ENCODE data around the gene SIPA1L3.

SIPA1L3 gene

DNA sequence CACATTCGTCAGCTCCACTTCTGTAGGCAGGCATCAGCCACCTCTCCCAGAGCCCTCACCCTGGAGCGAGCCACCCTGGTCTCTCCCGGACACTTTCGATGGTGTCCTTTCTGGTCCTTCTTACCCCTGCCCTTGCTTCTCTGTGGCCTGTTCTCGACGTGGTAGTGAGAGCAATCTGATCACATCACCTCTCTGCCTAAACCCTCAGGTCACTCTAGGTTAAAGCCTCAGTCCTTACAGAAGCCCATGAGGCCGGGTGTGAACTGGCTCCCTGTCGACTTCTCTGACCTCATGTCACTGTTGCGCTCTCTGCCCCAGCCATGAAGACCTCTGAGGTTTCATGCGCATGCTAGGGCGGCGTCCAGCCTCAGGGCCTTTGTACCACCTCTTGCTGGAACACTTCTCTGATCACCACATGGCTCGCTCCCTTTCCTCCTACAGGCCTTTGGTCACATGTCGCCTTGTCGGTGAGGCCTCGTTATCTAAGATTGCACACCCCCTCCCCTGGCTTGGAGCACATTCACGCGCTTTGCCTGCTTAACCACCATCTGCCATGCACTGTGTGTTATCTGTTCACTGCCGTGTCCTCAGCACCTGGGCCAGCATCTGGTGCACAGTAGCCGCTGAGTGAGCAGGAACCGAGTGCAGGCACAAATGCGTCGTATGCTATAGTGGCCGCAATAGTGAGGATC is 215.5 kb downstream of the SIPA1L3 start:
- DNase-seq = no peak

DNA sequence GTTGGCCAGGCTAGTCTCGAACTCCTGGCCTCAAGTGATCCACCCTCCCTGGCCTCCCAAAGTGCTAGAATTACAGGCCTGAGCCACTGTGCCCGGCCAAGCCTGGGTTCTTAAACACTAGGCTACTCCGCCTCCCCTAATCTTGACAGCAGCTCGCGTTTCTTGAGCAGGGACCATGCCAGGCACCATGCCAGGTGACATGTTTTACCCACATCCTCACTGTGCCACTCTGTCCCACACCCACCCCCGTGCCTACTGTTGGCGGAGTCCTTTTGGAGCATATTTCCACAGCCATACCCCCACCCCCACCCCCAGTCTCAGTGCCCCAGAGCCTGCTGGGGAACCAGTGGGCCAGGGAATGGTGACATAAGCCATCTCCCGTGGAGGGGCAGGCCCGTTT is 218.2 kb downstream of the SIPA1L3 start:
- no peak for DNase-seq

DNA sequence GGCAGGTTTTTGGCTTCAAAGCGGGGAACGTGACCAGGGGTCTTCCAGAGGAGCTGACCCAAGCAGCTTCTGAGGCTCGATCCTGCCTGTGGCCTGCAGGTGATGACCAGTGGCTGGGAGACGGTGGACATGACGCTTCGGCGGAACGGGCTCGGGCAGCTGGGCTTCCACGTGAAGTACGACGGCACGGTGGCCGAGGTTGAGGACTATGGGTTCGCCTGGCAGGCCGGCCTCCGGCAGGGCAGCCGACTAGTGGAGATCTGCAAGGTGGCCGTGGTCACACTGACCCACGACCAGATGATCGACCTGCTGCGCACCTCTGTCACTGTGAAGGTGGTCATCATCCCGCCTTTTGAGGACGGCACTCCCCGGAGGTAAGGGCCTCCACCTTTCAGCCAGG is 223.4 kb downstream of the SIPA1L3 start:
- no peak for DNase-seq

DNA sequence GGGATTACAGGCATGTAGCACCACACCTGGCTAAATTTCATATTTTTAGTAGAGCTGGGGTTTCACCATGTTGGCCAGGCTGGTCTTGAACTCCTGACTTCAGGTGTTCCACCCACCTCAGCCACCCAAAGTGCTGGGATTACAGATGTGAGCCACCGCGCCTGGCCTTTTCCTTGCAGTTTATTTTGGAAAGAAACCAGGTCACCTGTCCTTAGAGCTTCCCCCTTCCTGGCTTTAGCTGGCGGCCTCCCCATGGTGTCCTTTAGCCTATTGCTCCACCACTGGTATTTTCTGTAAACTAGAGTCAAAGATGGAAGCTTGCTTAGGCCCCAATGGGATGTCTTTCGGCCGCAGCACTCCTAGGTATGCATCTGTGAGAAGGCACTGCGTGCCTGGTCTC is 225.8 kb downstream of the SIPA1L3 start:
- DNase-seq = no peak

DNA sequence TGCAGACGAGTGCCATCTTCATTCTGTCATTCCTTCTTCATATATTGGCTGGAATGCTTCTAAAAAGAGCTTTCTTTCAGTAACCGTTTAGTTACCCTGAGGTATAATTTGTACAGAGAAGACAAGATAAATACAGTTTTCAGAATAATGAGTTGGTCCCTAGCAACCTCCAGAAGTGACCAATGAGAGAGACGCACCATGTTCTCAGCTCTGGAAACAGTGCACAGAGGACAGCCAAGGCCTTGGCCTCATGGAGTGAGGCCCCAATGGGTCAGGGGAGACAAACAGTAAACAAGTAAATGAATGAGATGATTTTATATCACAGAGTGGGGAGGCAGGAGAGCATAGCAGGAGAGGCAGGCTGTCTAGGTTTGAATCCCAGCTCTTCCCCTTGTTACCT is 226.3 kb downstream of the SIPA1L3 start:
- DNase-seq = no peak

DNA sequence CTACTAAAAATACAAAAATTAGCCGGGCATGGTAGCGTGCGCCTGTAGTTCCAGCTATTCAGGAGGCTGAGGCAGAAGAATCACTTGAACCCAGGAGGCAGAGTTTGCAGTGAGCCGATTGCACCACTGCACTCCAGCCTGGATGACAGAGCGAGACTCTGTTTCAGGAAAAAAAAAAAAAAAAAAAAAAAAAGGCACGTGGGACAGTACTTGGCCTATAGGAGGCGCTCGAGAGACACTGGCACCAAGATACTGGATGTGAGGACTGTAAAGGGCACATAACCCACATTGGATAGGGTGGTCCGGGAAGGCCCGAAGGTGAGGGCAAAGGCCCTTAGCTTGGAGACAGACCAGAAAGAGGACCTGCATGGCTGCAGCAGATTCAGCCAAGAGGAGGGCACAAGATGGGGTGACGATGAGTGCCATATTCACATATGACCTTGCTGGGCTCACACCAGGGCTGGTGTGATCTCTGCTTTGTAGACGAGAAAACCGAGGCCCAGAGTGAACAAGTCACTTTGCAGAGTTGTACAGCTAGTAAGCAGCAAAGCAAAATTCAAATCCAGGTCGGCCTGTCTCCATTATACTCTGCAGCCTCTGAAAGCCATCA is 227.6 kb downstream of the SIPA1L3 start:
- DNase-seq = peak; percentile 26

DNA sequence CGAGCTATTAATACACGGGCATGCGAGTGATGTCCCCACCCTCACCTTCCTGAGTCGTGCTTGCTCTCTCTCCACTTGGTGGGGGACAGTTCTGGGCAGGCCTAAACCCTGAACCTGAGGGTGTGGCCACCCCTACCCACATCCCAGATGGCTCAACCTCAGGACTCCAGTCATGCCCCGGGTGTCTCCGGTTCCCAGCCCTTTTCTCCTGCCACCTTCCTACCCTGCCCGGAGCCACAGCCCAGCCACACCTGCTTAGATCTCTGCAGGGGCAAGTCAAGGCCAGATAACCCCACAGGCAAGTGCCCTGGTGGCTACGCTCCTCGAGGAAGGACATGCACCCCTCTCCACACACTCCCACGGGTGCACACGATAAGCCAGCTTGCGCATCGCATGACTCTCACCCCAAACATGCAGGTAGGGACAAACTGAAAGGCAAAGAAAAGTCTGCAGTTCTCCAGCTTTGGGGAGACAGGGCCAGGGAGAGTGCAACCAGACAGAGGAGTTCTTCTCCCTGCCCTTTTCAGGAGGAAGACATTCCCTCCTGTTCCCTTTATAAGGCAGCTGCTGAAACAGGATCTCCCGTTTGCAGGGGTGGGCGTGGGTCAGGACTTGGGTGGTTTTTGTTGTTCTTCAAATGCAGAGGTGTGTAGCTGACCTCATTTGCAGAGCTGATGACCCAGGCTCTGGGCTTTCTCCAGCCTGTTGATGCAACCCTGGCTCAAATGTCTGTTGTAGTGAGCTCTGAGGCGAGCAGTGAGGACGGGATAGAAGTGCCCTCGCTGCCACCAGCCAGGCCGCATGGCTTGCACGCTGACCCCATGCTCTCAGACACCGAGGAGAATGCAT is 228.4 kb downstream of the SIPA1L3 start:
- no peak for DNase-seq

DNA sequence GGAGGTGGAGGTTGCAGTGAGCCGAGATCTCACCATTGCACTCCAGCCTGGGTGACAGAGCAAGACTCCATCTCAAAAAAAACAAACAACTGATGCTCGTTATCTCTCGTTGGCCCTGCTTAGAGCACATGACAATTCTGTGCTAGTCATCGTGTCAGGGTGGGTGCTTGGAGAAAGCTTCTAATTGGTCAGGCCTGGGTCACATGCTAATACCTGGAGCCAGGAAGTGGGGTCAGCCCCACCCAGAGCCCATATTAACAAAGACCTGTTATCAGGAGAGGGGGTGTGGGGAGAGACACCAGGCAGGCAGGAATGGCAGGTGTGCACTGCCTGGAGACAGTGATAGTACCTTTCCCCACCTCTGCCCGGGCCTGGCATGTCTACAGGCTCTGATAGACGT is 232.1 kb downstream of the SIPA1L3 start:
- no peak for DNase-seq

DNA sequence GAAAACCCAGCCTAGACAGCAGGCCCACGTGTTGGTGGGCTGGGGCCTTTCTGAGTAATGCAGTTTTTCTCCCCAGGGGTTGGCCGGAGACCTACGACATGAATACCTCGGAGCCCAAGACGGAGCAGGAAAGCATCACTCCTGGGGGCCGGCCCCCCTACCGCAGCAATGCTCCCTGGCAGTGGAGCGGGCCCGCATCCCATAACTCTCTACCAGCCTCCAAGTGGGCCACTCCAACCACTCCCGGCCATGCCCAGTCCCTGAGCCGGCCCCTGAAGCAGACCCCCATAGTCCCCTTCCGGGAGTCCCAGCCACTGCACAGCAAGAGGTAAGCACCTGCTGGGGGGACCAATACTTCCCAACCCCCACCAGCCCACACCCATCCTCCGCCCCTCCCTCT is 234.1 kb downstream of the SIPA1L3 start:
- DNase-seq = no peak

DNA sequence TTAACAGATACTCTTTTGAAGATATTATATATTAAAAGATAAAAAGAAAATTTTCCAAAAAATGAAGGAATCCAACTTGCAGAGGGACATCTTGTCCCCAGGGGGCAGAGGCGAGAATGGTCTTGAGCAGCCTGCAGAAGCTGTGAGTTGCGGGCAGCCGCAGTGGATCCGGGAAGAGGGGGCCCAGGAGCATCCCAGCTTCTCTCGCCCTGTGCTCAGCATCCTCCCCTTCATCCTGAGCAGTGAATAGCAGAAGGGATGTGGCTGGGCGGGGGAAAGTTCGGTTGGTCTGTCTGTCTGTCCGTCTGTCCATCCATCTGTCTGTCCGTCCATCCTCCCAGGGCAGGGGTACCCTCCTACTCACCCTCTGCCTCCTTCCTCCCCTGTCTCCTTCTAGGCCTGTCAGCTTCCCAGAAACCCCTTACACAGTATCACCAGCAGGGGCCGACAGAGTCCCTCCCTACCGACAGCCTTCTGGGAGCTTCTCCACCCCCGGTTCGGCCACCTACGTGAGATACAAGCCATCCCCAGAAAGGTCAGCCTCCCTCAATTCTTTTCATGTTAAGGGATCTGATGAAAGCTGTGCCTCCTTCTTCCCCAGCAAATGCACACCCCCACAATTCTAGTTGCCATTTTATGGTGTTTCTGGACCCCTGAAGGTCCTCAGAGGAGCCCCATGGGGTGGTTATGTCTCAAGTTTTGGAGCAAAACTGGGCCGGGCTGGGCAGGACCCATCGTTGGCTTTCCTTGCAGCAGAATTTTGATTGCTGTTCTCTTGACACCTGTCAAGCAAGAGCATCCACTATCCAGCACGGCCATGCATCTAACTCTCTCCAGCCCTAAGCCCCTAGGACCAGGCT is 235.4 kb downstream of the SIPA1L3 start:
- DNase-seq = peak; percentile 26

DNA sequence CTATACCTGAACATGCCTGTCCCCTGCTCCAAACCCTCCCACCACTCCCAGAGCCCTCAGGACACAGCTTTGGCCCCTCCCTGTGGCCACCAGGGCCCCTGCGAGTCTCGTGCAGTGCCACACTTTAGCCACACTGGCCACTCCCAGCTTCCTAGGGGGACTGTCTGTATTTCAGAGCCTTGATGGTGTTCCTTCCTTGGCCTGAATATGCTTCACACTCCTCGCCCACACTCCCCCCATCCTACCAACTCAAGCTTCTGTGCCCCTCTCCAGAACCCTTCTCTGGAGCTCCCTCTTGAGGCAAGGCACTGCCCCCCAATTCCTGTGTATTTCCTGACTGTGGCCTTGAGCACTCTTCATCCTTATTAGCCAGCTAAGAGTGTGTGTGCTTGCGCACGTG is 236.8 kb downstream of the SIPA1L3 start:
- no peak for DNase-seq

DNA sequence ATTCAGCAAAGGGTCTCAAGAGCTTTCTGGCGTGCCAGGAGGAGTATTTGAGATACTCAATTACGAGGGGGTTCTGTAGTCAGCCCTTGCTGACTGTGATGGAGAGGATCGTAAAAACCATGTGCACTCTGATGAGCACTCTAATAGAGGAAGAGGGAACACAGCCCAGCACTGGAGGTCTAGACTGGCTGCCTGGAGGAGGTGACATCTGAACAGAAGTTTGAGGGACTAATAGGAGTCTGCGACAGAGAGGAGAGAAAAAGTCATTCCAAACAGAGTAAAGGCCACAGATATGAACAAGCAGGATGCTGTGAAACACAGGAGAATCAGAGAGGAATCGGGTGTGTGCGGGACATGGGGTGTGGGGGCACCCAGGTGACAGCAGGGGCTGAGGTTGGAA is 237.7 kb downstream of the SIPA1L3 start:
- no peak for DNase-seq

DNA sequence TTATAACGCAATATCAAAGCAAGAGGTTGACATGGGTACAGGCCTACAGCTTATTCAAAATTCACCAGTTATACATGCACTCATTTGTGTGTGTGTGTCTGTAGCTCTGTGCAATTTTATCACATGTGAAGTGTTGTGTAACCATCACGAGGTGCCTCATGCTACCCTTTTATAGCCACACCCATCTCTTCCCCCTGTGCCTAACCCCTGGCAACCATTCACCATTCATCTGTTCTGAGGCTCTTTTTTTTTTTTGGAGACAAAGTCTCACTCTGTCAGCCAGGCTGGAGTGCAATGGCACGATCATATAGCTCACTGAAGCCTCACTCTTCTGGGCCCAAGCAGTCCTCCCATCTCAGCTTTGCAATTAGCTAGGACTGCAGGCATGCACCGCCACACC is 238.6 kb downstream of the SIPA1L3 start:
- DNase-seq = no peak

DNA sequence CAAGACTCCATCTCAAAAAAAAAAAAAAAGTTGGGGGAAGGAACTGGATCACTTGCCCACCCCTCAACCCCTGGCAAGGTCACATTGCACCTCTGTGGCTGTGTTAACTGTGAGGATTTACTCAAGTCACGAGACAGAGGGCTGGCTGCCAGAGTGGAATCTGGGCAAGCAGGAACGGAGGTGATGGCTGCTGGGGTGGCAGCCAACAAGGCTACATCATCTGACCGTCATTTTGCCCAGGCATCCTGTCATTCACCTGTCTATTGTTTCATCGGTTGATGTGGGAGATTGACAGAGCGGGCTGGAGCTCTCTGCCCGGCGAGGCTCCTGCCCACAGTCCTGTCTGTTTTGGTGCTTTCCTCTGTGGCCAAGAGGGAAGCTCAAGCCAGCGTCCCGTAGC is 241.3 kb downstream of the SIPA1L3 start:
- no peak for DNase-seq

DNA sequence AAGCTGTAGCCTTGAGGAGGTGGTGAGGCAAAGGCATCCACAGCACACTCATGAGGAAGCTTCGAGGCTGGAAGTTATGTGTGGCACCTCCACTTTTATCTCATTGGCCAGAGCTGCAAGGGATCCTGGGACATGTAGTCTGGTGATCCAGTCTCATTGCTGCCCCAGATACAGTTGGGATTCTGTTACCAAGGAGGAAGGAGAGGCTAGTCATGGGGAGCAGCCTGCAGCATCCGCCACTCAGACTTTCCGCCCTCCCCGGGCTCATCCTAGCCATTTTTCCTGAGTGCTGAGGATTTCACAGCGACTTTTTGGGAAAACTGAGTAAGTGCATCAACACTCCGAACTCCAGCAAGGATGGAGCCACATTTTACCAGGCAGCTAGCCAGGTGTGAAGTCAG is 242.7 kb downstream of the SIPA1L3 start:
- DNase-seq = no peak

DNA sequence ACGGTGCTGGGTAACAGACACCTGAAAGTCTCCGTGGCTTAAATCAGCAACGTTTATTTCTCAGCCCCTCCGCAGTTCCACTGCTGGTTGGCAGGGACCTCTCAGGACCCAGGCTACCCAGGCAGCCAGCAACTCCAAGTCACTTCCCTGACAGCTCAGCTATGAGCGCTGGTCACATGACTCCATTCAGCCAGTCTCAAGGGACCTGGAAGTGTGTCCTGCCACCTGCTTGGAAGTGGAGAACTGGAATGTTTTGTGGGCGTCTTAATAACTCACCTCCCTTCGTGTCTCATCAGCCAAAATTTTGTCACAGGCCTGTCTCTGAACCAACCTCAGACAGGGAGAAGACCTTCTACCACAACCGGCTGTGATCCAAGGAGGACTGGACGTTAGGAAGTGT is 244.2 kb downstream of the SIPA1L3 start:
- no peak for DNase-seq

DNA sequence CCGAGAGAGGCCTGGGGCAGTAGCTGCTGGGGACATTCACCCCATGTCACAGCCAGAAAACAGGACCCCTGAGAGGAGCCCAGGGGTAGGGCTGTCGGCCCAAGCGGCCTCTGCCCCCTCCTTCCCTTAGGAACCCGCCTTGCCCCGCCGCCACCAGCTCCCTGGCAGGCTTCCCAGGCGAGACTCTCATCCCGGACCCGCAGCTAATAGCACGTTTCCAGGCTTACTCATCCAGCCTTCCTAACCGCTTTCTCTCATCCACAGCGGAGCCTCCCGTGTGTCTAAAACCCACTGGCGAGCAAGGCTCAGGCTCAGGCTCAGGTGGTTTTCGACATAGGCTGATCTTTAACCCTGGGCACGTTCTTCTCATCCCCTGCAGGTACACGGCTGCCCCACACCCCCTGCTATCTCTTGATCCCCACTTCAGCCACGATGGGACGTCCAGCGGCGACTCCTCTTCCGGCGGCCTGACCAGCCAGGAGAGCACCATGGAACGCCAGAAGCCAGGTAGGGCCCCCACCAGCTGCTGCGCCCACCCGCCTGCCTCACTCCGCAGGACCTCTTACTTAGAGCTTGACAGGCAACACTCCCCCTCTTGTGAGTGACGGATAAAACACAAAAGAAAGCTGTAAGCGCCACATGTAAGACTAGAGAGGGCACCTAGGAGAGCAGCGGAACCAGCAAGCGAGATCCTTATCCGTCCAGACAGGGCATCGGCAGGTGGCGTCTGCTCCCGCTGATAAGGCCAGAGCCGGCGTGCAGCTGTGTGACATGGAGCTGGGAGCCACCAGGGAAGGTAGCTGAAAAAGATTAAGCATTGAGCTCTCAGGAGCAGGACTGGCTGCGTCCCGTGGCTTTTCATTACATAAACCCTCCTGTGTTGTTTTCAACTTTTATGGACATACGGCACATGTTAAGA is 245.7 kb downstream of the SIPA1L3 start:
- DNase-seq = no peak

DNA sequence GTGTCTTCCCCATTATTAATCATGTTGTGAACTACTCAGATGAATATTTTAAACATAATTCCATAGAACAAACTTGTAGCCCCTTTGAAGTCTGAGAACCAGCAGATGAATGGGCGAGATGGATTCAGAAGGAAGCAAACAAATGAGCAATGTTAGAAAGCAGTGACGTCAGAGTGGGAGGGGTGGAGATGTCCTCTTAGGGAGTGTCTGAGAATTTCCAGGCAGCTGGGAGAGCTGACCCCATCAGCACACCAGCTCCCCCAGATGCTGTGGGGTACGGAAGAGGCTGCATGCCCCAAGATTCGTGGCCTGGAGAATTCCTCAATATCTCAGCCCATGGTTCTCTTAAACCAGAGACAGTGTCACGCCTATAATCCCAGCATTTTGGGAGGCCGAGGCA is 248.4 kb downstream of the SIPA1L3 start:
- DNase-seq = no peak

DNA sequence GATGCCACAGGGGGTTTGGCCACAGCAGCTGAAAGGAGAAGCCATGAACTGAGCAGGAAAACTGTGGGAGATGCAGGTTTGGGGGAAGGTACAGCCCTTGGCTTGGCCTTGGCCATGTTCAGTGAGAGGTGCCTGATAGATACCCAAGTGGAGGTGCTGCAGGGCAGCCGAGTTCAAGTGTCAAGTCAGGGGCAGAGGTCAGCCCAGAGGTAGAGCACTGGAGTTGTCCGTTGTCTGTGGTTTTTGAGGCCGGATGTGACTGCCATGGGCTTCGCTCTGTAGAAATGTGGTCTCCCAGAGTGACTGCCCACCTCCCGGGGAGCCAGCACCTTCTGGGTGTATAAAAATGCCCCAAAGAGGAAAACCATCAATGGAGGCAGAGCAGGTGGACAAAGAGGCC is 251.7 kb downstream of the SIPA1L3 start:
- no peak for DNase-seq

DNA sequence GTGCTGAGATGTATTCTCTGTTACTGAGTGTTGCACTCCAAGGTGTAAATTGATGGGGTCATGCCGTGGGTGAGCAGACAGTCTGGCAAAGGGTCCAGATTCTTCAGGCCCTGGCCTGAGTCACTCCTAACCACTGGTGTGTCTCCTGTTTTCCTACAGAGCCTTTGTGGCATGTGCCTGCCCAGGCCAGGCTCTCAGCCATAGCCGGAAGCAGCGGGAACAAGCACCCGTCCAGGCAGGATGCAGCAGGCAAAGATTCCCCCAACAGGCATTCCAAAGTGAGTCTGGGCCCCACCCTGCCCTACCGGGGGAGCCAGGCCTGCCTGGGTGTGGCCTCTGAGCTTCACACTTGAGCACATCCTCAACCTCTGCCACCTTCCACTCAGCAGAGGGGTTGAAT is 255.1 kb downstream of the SIPA1L3 start:
- no peak for DNase-seq

DNA sequence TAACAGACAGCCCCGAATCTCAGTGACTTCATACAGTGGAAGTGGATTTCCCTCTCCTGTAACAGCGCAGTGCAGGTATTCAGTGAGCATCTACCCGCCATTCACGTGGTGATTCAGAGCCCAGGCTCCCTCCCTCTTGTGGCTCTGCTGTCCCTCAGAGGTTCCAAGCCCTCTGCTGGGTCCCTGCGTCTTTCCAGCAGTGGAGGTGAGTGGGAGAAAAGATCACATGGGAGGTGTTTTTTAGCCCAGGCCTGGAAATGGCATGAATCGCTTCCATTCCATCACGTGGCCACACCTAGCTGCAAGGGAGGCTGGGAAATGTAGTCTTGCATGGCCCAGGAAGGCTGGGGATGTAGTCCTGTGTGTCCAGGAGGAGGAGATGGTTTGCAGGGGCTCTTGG is 255.6 kb downstream of the SIPA1L3 start:
- DNase-seq = no peak
